DMS53 treated with DMSO at 0.1 percent for 48 hours (cell line): ENCODE data around the gene CCDC60.
A peak's percentile ranks its signal among the peaks of the same experiment; 100 is the strongest.

ENCODE experiments used
- DNase-seq: peaks from one replicate; lab custom pipeline; 2025; ENCODE audit not compliant: unreplicated experiment; lab: John Stamatoyannopoulos, UW

Gene CCDC60

GRCh38 chr12:119500209-119500608 is 165.7 kb downstream of the CCDC60 start:
- DNase-seq, result no peak

DNA sequence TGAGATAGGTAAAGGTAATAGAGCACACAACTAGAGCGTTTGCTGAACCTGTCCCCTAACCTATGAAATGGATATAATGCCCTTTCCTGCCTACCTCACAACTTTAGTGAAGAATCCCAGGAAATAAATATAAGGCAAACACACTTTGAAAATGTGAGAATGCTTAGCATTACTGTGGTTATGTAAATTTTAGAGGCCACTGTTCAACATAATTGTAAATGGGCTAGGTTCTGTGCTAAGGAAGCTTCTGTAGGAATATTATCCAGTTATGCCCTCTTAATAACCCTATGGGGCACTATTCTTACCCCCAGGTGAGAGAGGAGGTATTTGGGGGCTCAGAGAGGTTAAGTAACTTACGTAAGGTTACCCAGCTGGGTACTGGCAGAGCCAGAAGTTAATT is 166.5 kb downstream of the CCDC60 start:
- no peak for DNase-seq

GRCh38 chr12:119505001-119505400 is 170.5 kb downstream of the CCDC60 start:
- no peak for DNase-seq

DNA sequence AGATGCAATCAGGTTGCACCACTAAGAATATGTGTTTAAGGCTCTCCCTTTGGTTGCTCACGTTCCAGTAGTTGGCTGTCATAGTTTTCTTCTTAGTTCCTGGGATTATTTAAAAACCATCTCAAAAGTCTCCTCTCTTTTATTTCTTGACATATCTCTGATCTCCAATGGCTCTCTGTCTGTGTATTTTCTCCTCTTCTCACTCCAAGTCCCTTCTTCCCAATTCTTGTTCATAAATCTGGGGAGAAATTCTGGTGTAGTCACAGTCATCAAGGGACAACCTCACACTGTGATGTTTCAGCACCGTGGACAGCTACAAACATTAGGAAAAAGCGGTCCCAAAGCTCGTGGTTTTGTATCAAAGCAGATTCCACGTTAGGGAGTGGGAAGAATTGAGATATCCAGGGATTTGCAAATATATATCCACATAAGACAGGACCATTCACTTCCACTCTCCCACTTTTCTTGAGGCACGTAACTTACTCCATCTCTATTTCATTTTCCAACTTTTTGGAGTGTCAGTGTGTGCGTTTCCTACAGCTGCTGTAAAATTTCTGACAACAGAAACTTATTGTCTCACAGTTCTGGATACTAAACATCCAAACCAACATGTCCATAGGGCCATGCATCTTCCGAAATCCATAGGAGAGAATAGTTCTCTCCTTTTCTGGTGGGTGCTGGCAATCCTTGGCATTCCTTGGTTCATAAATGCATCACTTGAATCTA is 178.4 kb downstream of the CCDC60 start:
- DNase-seq, result no peak

GRCh38 chr12:119528241-119528640 is 193.7 kb downstream of the CCDC60 start:
- no peak for DNase-seq

- DNase-seq, result no peak
These were observed 205.9 kb downstream of the CCDC60 start for GRCh38 chr12:119540476-119540875.

DNA sequence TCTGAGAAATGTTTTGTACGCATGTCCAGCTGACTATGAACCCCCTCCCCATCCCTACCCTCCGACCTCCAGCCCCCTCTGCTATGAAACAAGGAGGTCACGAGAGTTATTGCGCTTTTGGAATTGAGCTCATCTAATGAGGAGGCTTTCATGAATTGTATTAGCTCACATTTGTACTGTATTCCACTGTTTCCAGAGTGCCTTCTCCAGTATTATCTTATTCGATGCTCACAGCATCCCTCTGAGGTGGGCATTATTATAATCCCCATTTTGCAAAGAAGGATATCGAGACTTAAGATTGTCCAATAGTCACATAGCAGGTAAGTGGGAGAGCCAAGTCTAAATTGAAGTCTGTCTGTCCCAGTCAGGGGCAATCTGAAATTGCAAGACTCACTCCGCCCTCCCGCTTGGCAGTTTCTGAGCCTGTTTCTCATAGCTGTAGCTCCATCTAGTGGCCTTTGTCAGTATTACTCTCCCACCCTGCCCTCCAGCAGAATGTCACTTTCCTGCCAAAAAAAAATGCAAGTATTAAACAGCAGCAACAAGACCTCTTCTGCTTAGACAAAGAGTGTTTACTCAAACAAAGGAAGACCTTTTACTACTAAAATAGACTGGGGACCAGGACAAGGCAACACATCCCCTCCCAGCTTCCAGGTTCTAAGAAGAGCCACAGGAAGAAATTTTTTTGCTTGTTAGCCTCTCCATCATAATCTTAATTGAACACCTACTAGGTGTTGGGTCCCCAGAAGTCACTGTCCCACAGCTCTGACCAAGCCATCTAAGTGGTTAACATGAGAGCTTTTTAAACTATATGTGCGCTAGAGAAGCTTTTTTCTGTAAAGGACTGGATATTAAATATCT is 210.5 kb downstream of the CCDC60 start:
- peak; percentile 64 for DNase-seq

GRCh38 chr12:119546340-119546739 is 211.8 kb downstream of the CCDC60 start:
- DNase-seq, result no peak

GRCh38 chr12:119547001-119547400 is 212.5 kb downstream of the CCDC60 start:
- DNase-seq, result no peak

DNA sequence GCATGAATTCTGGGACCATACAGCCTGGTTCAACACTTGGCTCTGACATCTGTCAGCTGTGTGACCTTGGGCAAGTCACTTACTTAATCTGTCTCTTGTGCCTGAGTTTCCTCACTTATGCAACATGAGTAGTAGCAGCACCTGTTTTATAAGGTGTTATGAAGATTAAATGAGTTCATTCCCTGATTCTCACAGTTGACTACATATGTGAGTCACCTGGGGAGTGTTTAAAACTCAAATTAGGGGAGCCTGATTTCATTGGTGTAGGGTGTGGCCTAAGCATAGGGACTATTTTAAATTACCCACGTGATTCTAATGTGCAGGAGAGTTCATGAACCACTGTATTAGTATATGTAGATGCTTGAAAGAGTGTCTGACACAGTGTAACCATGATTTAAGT is 222.3 kb downstream of the CCDC60 start:
- DNase-seq, result no peak

DNA sequence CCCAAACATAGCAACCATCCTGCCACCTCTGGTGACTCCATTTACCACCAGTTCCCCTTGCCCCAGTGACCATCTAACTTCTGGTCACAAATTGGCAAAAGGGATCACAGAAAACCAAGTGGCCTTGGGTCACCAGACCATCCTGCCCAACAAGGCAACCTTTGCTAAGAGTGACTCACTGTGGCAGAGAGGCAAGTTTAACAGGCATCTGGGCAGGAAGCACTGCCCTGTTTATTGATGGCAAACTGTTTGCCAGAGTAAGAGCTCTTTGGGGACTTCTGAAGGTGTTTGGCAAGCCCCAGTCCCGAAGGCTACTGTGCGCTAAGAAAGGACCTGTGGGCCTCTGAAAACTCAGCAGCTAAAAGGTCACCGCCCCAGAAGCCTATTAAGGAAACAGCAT is 230.9 kb downstream of the CCDC60 start:
- no peak for DNase-seq

DNA sequence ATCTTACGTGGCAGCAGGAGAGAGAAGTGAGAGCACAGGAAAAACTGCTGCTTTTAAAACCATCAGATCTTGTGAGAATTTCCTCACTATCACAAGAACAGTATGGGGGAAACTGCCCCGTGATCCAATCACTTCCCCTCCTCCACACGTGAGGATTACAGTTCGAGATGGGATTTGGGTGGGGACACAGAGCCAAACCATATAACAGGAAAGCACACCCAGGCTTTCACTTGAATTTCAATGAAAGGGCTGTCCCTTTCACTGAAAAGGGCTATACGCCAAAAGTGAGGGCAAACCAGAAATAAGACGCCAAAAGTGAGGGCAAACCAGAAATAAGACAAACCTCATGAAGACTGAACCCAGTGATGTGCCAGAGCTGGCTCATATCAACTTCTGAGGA is 236.2 kb downstream of the CCDC60 start:
- DNase-seq, result no peak

GRCh38 chr12:119573086-119573485 is 238.6 kb downstream of the CCDC60 start:
- DNase-seq, result no peak

- DNase-seq, result no peak
These were observed 239.7 kb downstream of the CCDC60 start for GRCh38 chr12:119574255-119574654.

GRCh38 chr12:119576118-119576810 is 241.7 kb downstream of the CCDC60 start:
- DNase-seq, result no peak

- no peak for DNase-seq
These were observed 242.4 kb downstream of the CCDC60 start for GRCh38 chr12:119576915-119577314.

- DNase-seq, result no peak
These were observed 243.6 kb downstream of the CCDC60 start for GRCh38 chr12:119578112-119578511.

GRCh38 chr12:119589097-119589496 is 254.6 kb downstream of the CCDC60 start:
- no peak for DNase-seq

DNA sequence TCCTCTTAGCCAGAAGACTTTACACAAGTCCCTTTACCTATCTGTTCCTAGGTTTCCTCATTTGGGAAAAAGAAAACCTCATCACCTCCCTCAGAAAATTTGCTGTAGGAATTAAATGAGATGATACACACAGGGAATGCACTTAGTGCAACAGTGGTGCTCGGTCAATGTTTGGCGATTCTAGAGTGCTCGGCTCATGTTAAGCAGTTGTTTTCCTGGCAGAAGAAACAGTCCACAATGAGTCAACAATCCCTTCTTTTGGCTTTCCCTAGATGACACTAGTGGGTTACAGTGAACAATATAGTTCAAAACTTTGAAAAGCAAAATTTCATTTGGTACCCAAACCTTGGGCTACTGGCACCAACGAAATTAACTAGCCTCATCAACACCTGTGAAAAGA is 255.1 kb downstream of the CCDC60 start:
- no peak for DNase-seq
